ENCODE results near the gene ADCY7. TPM values are rescaled to one million over a fixed set of nuclear protein-coding genes. Genes with fewer than 3 reads are reported as not detected.

The ADCY7 gene
- total and polyA plus RNA-seq, 4 donors, result 20.9 to 105 (median 38.5) TPM

DNA sequence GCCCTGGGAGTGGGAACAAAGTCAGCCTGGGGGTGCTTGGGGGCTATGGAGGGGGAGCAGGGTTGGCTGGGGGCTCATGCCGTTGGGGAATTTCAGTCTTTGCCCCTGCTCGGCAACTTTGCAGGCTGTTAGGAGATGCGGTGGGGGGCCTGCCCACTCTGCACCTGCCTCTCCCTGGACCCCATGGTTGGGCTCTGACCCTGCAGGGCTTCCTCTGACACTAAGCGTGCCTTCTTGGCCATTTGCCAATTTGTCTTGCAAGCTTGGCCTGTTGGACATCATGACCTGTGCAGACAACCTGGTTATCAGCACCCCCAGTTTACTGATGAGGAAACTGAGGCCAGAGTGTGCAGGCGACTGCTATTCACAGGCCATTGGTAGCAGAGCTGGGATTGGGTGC, 14.6 kb downstream of the ADCY7 start:
- Histone ChIP-seq H3K36me3 (ENCODE audit: control insufficient read depth in 4 of 4, insufficient read depth in 4 of 4, low read length in 4 of 4) (no peaks in the 10 kb centered on the region), H3K9ac (ENCODE audit: insufficient read depth in 1 of 2, low read length in 2 of 2) (no peak overlapping the region), H3K4me3 (no peak overlapping the region), H3K27ac (ENCODE audit: low read depth in 1 of 2, low read length in 1 of 2) (peak overlapping the region in 1 of 2 donors; percentile 76), H3K9me3 (ENCODE audit: control insufficient read depth in 4 of 4, insufficient read depth in 3 of 4, low read length in 3 of 4) (no peaks in the 10 kb centered on the region), H3K4me1 (ENCODE audit: control insufficient read depth in 5 of 5, insufficient read depth in 5 of 5, low read length in 5 of 5) (peaks cover 0 to 22% (median 9%) of the 10 kb centered on the region in 5 donors), H3K27me3 (ENCODE audit: control insufficient read depth in 3 of 3, insufficient read depth in 3 of 3, low read length in 2 of 3) (no peaks in the 10 kb centered on the region)
- WGBS, 2 donors, result 81 to 82% methylated on average over 5 of the region's 5 CpGs
- ATAC-seq (ENCODE audit: insufficient read depth, low FRiP score) (no peak), DNase-seq (no peak)
- TF ChIP-seq, protein P1, sequence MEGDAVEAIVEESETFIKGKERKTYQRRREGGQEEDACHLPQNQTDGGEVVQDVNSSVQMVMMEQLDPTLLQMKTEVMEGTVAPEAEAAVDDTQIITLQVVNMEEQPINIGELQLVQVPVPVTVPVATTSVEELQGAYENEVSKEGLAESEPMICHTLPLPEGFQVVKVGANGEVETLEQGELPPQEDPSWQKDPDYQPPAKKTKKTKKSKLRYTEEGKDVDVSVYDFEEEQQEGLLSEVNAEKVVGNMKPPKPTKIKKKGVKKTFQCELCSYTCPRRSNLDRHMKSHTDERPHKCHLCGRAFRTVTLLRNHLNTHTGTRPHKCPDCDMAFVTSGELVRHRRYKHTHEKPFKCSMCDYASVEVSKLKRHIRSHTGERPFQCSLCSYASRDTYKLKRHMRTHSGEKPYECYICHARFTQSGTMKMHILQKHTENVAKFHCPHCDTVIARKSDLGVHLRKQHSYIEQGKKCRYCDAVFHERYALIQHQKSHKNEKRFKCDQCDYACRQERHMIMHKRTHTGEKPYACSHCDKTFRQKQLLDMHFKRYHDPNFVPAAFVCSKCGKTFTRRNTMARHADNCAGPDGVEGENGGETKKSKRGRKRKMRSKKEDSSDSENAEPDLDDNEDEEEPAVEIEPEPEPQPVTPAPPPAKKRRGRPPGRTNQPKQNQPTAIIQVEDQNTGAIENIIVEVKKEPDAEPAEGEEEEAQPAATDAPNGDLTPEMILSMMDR (IDR thresholded peaks at IDR 0.05; ENCODE audit: control extremely low read depth, extremely low read depth), result no peak

DNA sequence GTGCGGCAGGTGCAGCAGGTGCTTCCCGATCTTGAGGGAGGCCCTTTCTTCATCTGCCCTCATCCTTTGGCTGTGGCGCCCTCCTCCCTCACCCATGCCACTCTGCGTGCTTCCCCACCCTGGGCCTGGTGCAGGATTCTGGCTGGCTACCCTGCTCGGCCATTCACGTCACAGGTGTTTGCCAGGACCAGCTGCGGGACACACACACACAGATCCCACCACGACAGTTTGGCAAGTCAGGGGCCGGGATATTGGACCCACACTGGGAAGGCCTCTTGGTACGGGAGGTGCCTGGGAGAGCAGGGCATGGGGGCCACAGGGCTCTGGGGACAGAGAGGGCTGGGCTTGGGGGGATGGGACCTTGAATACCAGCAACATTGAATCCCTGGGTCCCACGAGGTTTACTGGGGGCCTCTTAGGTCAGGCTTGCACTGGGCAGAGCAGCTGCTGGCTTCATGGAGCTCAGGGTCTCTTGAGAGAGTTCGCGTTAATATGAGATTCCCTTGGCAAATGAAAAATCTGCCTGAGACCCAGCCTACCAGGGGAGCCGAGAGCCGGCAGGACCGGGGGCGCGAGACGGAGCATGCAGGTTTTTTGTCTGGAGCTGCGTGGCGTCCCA, 15.1 kb downstream of the ADCY7 start:
- Histone ChIP-seq H3K4me3 (no peak overlapping the region), H3K9me3 (ENCODE audit: control insufficient read depth in 4 of 4, insufficient read depth in 3 of 4, low read length in 3 of 4) (no peaks in the 10 kb centered on the region), H3K4me1 (ENCODE audit: control insufficient read depth in 5 of 5, insufficient read depth in 5 of 5, low read length in 5 of 5) (peaks cover 0 to 22% (median 9%) of the 10 kb centered on the region in 5 donors), H3K27ac (ENCODE audit: low read depth in 1 of 2, low read length in 1 of 2) (peak overlapping the region in 1 of 2 donors; percentile 76), H3K9ac (ENCODE audit: insufficient read depth in 1 of 2, low read length in 2 of 2) (no peak overlapping the region), H3K36me3 (ENCODE audit: control insufficient read depth in 4 of 4, insufficient read depth in 4 of 4, low read length in 4 of 4) (no peaks in the 10 kb centered on the region), H3K27me3 (ENCODE audit: control insufficient read depth in 3 of 3, insufficient read depth in 3 of 3, low read length in 2 of 3) (no peaks in the 10 kb centered on the region)
- TF ChIP-seq, protein P1 (IDR thresholded peaks at IDR 0.05; ENCODE audit: control extremely low read depth, extremely low read depth), result no peak
- DNase-seq (no peak), ATAC-seq (ENCODE audit: insufficient read depth, low FRiP score) (no peak)
- 37 to 64% methylated on average over 21 of the region's 21 CpGs for WGBS, 2 donors

DNA sequence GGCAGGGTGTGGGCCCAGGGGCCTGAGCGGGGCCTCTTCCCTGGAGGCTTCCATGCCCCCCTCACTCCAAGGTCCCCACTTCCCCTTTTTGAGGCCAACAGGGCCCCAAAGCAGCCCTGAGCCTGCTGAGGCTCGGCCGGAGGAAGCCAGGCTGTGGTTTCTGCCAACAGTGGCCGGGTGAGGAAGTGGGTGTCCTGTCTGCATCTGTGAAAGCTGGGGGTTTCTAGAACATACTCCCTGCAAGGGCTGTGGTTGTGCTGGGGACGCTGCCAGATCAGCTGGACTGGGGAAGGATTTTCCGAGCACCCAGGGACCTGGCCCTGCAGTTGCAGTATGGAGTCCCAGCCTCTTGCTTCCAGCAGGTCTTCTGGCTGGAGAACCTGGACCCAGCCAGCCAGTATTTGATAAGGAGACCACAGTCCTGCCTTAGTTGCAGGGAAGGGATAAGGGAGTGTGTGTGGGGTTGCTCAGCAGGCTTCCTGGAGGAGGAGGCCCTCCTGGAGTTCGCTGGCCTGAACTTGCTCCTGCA, 15.7 kb downstream of the ADCY7 start:
- H3K4me3 ChIP-seq, result no peak overlapping the region
- H3K9ac ChIP-seq (ENCODE audit: insufficient read depth in 1 of 2, low read length in 2 of 2), result no peak overlapping the region
- 14 to 37% methylated on average over 7 of the region's 7 CpGs for WGBS, 2 donors
- DNase-seq, result peak; percentile 40 to 62 (median 50)
- peak overlapping the region in 1 of 2 donors; percentile 76 for H3K27ac ChIP-seq (ENCODE audit: low read depth in 1 of 2, low read length in 1 of 2)
- peak; percentile 76 for ATAC-seq (ENCODE audit: insufficient read depth, low FRiP score)
- peaks cover 0 to 2% (median 0%) of the 10 kb centered on the region in 4 donors for H3K36me3 ChIP-seq (ENCODE audit: control insufficient read depth in 4 of 4, insufficient read depth in 4 of 4, low read length in 4 of 4)
- peaks cover 0 to 22% (median 9%) of the 10 kb centered on the region in 5 donors for H3K4me1 ChIP-seq (ENCODE audit: control insufficient read depth in 5 of 5, insufficient read depth in 5 of 5, low read length in 5 of 5)
- H3K9me3 ChIP-seq (ENCODE audit: control insufficient read depth in 4 of 4, insufficient read depth in 3 of 4, low read length in 3 of 4), result peaks cover 0 to 4% (median 0%) of the 10 kb centered on the region in 4 donors
- TF ChIP-seq, protein P1 (IDR thresholded peaks at IDR 0.05; ENCODE audit: control extremely low read depth, extremely low read depth), result no peak
- no peaks in the 10 kb centered on the region for H3K27me3 ChIP-seq (ENCODE audit: control insufficient read depth in 3 of 3, insufficient read depth in 3 of 3, low read length in 2 of 3)

All from lung (tissue), 12 donors.